H9 (cell line): ENCODE results near the gene YPEL1. TPM values are rescaled to one million over a fixed set of nuclear protein-coding genes. Genes with fewer than 3 reads are reported as not detected.

Experiments
- DNase-seq: peaks from one replicate; pipeline ENCODE4 v3.0.0-alpha.2; 2017
- H2AFZ ChIP-seq: one replicate; pipeline ENCODE4 v1.6.1; 2013; ENCODE audit warnings: mild to moderate bottlenecking, low read length, control low read depth, moderate library complexity
- H2AK5ac ChIP-seq: 2 replicates; pipeline ENCODE4 v1.6.1; 2013; ENCODE audit warnings: low read length, control low read depth, mixed read lengths; ENCODE audit not compliant: insufficient read length
- H2BK120ac ChIP-seq: one replicate; pipeline ENCODE4 v1.6.1; 2013; ENCODE audit warnings: low read depth, mild to moderate bottlenecking, low read length, control low read depth, inconsistent platforms; ENCODE audit not compliant: poor library complexity, severe bottlenecking
- H2BK12ac ChIP-seq: 2 replicates; pipeline ENCODE4 v1.6.1; 2013; ENCODE audit warnings: low read length, control low read depth, mixed read lengths, low read depth; ENCODE audit not compliant: insufficient read length
- H2BK15ac ChIP-seq: 2 replicates; pipeline ENCODE4 v1.6.1; 2013; ENCODE audit warnings: low read depth, low read length, control low read depth
- H2BK20ac ChIP-seq: one replicate; pipeline ENCODE4 v1.6.1; 2013; ENCODE audit warnings: low read depth, mild to moderate bottlenecking, low read length, control low read depth, inconsistent platforms; ENCODE audit not compliant: poor library complexity, severe bottlenecking
- H2BK5ac ChIP-seq: 2 replicates; pipeline ENCODE4 v1.6.1; 2013; ENCODE audit warnings: low read length, control low read depth, mixed read lengths; ENCODE audit not compliant: insufficient read length
- H3K14ac ChIP-seq: 2 replicates; pipeline ENCODE4 v1.6.1; 2013; ENCODE audit warnings: low read length, control low read depth; ENCODE audit not compliant: insufficient read depth
- H3K18ac ChIP-seq: 2 replicates; pipeline ENCODE4 v1.6.1; 2013; ENCODE audit warnings: low read depth, mild to moderate bottlenecking, mixed read lengths, low read length, control low read depth; ENCODE audit not compliant: insufficient read length
- H3K23ac ChIP-seq: 2 replicates; pipeline ENCODE4 v1.6.1; 2013; ENCODE audit warnings: low read length, control low read depth, mixed read lengths, low read depth; ENCODE audit not compliant: insufficient read length
- H3K23me2 ChIP-seq: 2 replicates; pipeline ENCODE4 v1.6.1; 2013; ENCODE audit warnings: low read depth, mild to moderate bottlenecking, mixed read lengths, low read length, control low read depth; ENCODE audit not compliant: insufficient read length, poor library complexity, severe bottlenecking
- H3K27ac ChIP-seq: 2 replicates; pipeline ENCODE4 v1.5.1; 2013; ENCODE audit warnings: low read length, control low read depth, mixed read lengths, low read depth; ENCODE audit not compliant: insufficient read length
- H3K27me3 ChIP-seq: 2 replicates; pipeline ENCODE4 v1.6.1; 2013; ENCODE audit warnings: low read length, control low read depth, inconsistent platforms; ENCODE audit not compliant: insufficient read depth
- H3K4ac ChIP-seq: 2 replicates; pipeline ENCODE4 v1.6.1; 2013; ENCODE audit warnings: low read depth, mild to moderate bottlenecking, control low read depth, inconsistent platforms, low read length, moderate library complexity
- H3K4me1 ChIP-seq: 2 replicates; pipeline ENCODE4 v1.6.1; 2013; ENCODE audit warnings: low read length, control low read depth, inconsistent platforms; ENCODE audit not compliant: insufficient read depth
- H3K4me2 ChIP-seq: 2 replicates; pipeline ENCODE4 v1.6.1; 2013; ENCODE audit warnings: low read length, control low read depth, mixed read lengths; ENCODE audit not compliant: insufficient read length, insufficient read depth
- H3K56ac ChIP-seq: 2 replicates; pipeline ENCODE4 v1.6.1; 2013; ENCODE audit warnings: low read depth, mild to moderate bottlenecking, mixed read lengths, low read length, control low read depth; ENCODE audit not compliant: insufficient read length
- H3K79me1 ChIP-seq: 2 replicates; pipeline ENCODE4 v1.6.1; 2013; ENCODE audit warnings: low read depth, mild to moderate bottlenecking, moderate library complexity, low read length, control low read depth, inconsistent platforms; ENCODE audit not compliant: insufficient read depth, poor library complexity, severe bottlenecking
- H3K79me2 ChIP-seq: 2 replicates; pipeline ENCODE4 v1.6.1; 2013; ENCODE audit warnings: low read length, control low read depth, inconsistent platforms; ENCODE audit not compliant: insufficient read depth
- H3K9ac ChIP-seq: 2 replicates; pipeline ENCODE4 v1.6.1; 2013; ENCODE audit warnings: low read length, control low read depth, mixed read lengths; ENCODE audit not compliant: insufficient read length; ENCODE audit errors: extremely low read depth
- H3K9me3 ChIP-seq: one replicate; pipeline ENCODE4 v1.6.1; 2013; ENCODE audit warnings: low read depth, low read length, inconsistent platforms; ENCODE audit not compliant: control insufficient read depth
- H3T11ph ChIP-seq: one replicate; pipeline ENCODE4 v1.6.1; 2013; ENCODE audit warnings: mild to moderate bottlenecking, low read length, control low read depth, inconsistent platforms
- H4K20me1 ChIP-seq: one replicate; pipeline ENCODE4 v1.6.1; 2013; ENCODE audit not compliant: control insufficient read depth, insufficient read length, insufficient read depth
- H4K5ac ChIP-seq: 2 replicates; pipeline ENCODE4 v1.6.1; 2013; ENCODE audit warnings: low read depth, mild to moderate bottlenecking, mixed read lengths, low read length, control low read depth; ENCODE audit not compliant: insufficient read length
- H4K8ac ChIP-seq: replicated peaks from 2 replicates; pipeline ENCODE4 v1.6.1; 2013; ENCODE audit warnings: low read length, control low read depth, mixed read lengths, low read depth; ENCODE audit not compliant: insufficient read length
- H4K91ac ChIP-seq: 2 replicates; pipeline ENCODE4 v1.6.1; 2013; ENCODE audit warnings: low read depth, mild to moderate bottlenecking, moderate library complexity, mixed read lengths, low read length, control low read depth; ENCODE audit not compliant: insufficient read length
- H3K27ac Mint-ChIP-seq, 3 experiments: 2 replicates in 2 of 3; 3 replicates in 1 of 3; pipeline ENCODE4 v1.8.0; 2020 to 2021; ENCODE audit warnings: mixed read lengths in 3 of 3, mild to moderate bottlenecking in 1 of 3, moderate library complexity in 1 of 3
- H3K27me3 Mint-ChIP-seq: 2 replicates; pipeline ENCODE4 v1.8.0; 2021; ENCODE audit warnings: low read depth, mild to moderate bottlenecking, moderate library complexity, mixed read lengths
- H3K36me3 Mint-ChIP-seq, 3 experiments: 2 replicates in 2 of 3; 3 replicates in 1 of 3; pipeline ENCODE4 v1.8.0; 2020 to 2021; ENCODE audit warnings: low read depth in 3 of 3, mixed read lengths in 3 of 3; ENCODE audit not compliant: insufficient read depth in 1 of 3
- H3K4me1 Mint-ChIP-seq, 2 experiments: 2 replicates each; pipeline ENCODE4 v1.8.0; 2020; ENCODE audit warnings: mixed read lengths in 2 of 2
- H3K4me3 Mint-ChIP-seq, 2 experiments: 2 replicates in 1 of 2; 3 replicates in 1 of 2; pipeline ENCODE4 v1.8.0; 2020 to 2021; ENCODE audit warnings: mild to moderate bottlenecking in 2 of 2, mixed read lengths in 2 of 2, moderate library complexity in 1 of 2
- H3K9me3 Mint-ChIP-seq, 2 experiments: 2 replicates in 1 of 2; 3 replicates in 1 of 2; pipeline ENCODE4 v1.8.0; 2020; ENCODE audit warnings: mild to moderate bottlenecking in 2 of 2, mixed read lengths in 2 of 2, moderate library complexity in 1 of 2
- CTCF ChIP-seq: fragments of 200-600 bp; sonication (generic); conservative IDR thresholded peaks from 3 replicates; pipeline ENCODE4 v1.8.0; 2021; ENCODE audit warnings: antibody characterized with exemption, mild to moderate bottlenecking
- WGBS: extraction: QIAGEN DNeasy Blood & Tissue Kit; methylation state at CpG from one replicate; pipeline ENCODE4 v1.1.7; 2013; ENCODE audit warnings: missing lambda C conversion rate, low lambda C conversion rate, mixed read lengths; ENCODE audit not compliant: insufficient read length; ENCODE audit errors: extremely low coverage; 5-methylcytosine and 5-hydroxymethylcytosine counted together
- total RNA-seq: library from RNA; stranded (reverse); gene quantifications from 2 replicates; pipeline ENCODE4 v1.2.1, GENCODE V29; 2021

YPEL1 gene
- total RNA-seq, 1 experiment from 2014 or later = 5.4 TPM

GRCh38 chr22:21652547-21653545 lies 82.7 kb downstream of the YPEL1 start:
- H4K5ac ChIP-seq = no peak overlapping the region
- no peak overlapping the region for H4K8ac ChIP-seq
- no peak overlapping the region for H3K27ac ChIP-seq
- H3K9me3 Mint-ChIP-seq = no peaks in the 10 kb centered on the region
- no peak overlapping the region for H3K23ac ChIP-seq
- no CpG with 5 or more reads among the region's 40 CpGs for WGBS
- peak overlapping the region; percentile 35 for H3K9ac ChIP-seq
- H3K4me1 ChIP-seq = peaks cover 4% of the 10 kb centered on the region; the same call in 1 of the 2 replicates
- no peak overlapping the region for H2AFZ ChIP-seq
- H3K4me3 Mint-ChIP-seq = peak overlapping the region; percentile 84 to 92
- H3K79me1 ChIP-seq = no peaks in the 10 kb centered on the region
- H2BK5ac ChIP-seq = no peak overlapping the region
- no peak overlapping the region for H4K91ac ChIP-seq
- no peak overlapping the region for H2BK15ac ChIP-seq
- no peak overlapping the region for H2BK12ac ChIP-seq
- no peak for DNase-seq
- H3K27me3 Mint-ChIP-seq = no peaks in the 10 kb centered on the region
- peaks cover 18% of the 10 kb centered on the region for H3K23me2 ChIP-seq
- no peak overlapping the region for H3K27ac Mint-ChIP-seq
- H3K79me2 ChIP-seq = no peaks in the 10 kb centered on the region
- no peaks in the 10 kb centered on the region for H4K20me1 ChIP-seq
- H2BK120ac ChIP-seq = no peak overlapping the region
- H3T11ph ChIP-seq = no peak overlapping the region
- peak overlapping the region; percentile 86 for H3K4me2 ChIP-seq
- no peak overlapping the region for H2BK20ac ChIP-seq
- no peak overlapping the region for H3K4ac ChIP-seq
- H3K4me1 Mint-ChIP-seq = peaks cover 25 to 26% of the 10 kb centered on the region in 2 experiments
- no peaks in the 10 kb centered on the region for H3K27me3 ChIP-seq
- H3K36me3 Mint-ChIP-seq = peaks cover 11 to 29% (median 16%) of the 10 kb centered on the region in 3 experiments; a peak in 6 of 7 replicates
- peak overlapping the region; percentile 74 for H3K18ac ChIP-seq
- H3K14ac ChIP-seq = no peak overlapping the region; the same call in 1 of the 2 replicates
- no peak overlapping the region for H3K56ac ChIP-seq
- no peaks in the 10 kb centered on the region for H3K9me3 ChIP-seq
- no peak overlapping the region for H2AK5ac ChIP-seq
- TF ChIP-seq CTCF = 0 out of 3 replicates have a peak, but pooled peaks have one; percentile 10
